Liver (tissue), 3 donors: Measurements from ENCODE around the gene TMEM255B.

ENCODE experiments used
- EGR1 ChIP-seq, 2 donors: IDR thresholded peaks; 2 replicates each; pipeline ENCODE4 v1.6.1; 2016 to 2018; ENCODE audit warnings: antibody characterized with exemption in 2 of 2, low read depth in 2 of 2
- FOXA1 ChIP-seq: IDR thresholded peaks from 2 replicates; pipeline ENCODE4 v1.6.1; 2016; ENCODE audit warnings: antibody characterized with exemption
- GABPA ChIP-seq, 2 donors: IDR thresholded peaks in 1 of 2; conservative IDR thresholded peaks in 1 of 2; 2 replicates each; pipeline ENCODE4 v1.6.1; 2016; ENCODE audit warnings: antibody characterized with exemption in 2 of 2, mild to moderate bottlenecking in 1 of 2, moderate library complexity in 1 of 2
- HNF4G ChIP-seq: IDR thresholded peaks from 2 replicates; pipeline ENCODE4 v1.6.1; 2016; ENCODE audit warnings: antibody characterized with exemption
- JUND ChIP-seq, 2 donors: IDR thresholded peaks; 2 replicates each; pipeline ENCODE4 v1.6.1; 2016; ENCODE audit warnings: antibody characterized with exemption in 2 of 2
- RAD21 ChIP-seq, 2 donors: IDR thresholded peaks; 2 replicates each; pipeline ENCODE4 v1.6.1; 2016; ENCODE audit warnings: antibody characterized with exemption in 2 of 2, mild to moderate bottlenecking in 2 of 2
- SP1 ChIP-seq: IDR thresholded peaks from 2 replicates; pipeline ENCODE4 v1.6.1; 2018; ENCODE audit warnings: antibody characterized with exemption, mild to moderate bottlenecking
- TAF1 ChIP-seq: conservative IDR thresholded peaks from 2 replicates; pipeline ENCODE4 v1.6.1; 2016; ENCODE audit warnings: antibody characterized with exemption, mild to moderate bottlenecking
- YY1 ChIP-seq: IDR thresholded peaks from 2 replicates; pipeline ENCODE4 v1.6.1; 2016; ENCODE audit warnings: antibody characterized with exemption, mild to moderate bottlenecking
- TF ChIP-seq, protein P1 (sequence below): IDR thresholded peaks from 2 replicates; pipeline ENCODE4 v1.6.1; 2016; ENCODE audit warnings: antibody characterized with exemption, mild to moderate bottlenecking
- TF ChIP-seq, protein P2 (sequence below): fragments of 150-350 bp; IDR thresholded peaks from 2 replicates; pipeline ENCODE4 v1.5.1; 2017; ENCODE audit warnings: improper control_type of control experiment, low read depth, low read length; ENCODE audit not compliant: missing input control
- TF ChIP-seq, protein P3 (sequence below): IDR thresholded peaks from 2 replicates; pipeline ENCODE4 v1.6.1; 2016; ENCODE audit warnings: antibody characterized with exemption
- TF ChIP-seq, protein P4 (sequence below): IDR thresholded peaks from 2 replicates; pipeline ENCODE4 v1.6.1; 2016; ENCODE audit warnings: antibody characterized with exemption
- donor health status: healthy.
- donor health status: healthy.

DNA sequence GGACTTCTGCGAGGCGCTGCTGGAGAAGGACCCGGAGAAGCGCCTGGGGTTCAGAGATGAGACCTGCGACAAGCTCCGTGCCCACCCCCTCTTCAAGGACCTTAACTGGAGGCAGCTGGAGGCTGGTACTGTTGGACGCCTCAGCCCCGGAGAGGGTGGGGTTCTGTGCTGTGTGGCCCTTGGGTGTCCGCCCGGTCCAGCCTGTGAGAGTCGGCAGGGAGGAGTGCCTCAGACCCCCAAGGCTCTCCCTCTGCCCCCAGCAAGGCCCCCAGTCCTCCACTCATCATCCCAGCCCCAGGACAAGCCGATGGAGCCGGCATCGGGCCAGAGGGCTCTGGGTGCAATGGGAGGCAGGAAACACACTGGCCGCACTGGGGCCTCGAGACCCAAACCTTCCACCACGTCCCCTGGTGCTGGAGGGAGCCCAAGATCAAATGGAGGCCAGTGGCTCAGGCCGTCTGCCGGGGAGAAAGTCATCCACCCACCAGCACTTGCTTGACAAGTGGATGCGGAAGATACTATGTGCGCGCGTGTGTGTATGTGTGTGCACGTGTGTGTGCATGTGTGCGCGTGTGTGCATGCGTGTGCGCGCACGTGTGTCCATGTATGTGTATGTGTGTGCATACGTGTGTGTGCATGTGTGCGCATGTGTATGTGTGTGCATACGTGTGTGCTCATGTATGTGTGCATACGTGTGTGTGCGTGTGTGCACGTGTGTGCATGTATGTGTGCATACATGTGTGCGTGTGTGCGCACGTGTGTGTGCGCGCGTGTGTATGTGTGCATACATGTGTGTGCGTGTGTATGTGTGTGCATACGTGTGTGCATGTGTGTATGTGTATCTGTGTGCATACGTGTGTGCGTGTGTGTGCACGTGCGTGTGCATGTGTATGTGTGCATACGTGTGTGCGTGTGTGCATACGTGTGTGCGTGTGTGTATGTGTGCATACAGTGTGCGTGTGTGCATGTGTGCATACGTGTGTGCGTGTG, 25.8 kb upstream of the TMEM255B start:
- TF ChIP-seq, protein P1, sequence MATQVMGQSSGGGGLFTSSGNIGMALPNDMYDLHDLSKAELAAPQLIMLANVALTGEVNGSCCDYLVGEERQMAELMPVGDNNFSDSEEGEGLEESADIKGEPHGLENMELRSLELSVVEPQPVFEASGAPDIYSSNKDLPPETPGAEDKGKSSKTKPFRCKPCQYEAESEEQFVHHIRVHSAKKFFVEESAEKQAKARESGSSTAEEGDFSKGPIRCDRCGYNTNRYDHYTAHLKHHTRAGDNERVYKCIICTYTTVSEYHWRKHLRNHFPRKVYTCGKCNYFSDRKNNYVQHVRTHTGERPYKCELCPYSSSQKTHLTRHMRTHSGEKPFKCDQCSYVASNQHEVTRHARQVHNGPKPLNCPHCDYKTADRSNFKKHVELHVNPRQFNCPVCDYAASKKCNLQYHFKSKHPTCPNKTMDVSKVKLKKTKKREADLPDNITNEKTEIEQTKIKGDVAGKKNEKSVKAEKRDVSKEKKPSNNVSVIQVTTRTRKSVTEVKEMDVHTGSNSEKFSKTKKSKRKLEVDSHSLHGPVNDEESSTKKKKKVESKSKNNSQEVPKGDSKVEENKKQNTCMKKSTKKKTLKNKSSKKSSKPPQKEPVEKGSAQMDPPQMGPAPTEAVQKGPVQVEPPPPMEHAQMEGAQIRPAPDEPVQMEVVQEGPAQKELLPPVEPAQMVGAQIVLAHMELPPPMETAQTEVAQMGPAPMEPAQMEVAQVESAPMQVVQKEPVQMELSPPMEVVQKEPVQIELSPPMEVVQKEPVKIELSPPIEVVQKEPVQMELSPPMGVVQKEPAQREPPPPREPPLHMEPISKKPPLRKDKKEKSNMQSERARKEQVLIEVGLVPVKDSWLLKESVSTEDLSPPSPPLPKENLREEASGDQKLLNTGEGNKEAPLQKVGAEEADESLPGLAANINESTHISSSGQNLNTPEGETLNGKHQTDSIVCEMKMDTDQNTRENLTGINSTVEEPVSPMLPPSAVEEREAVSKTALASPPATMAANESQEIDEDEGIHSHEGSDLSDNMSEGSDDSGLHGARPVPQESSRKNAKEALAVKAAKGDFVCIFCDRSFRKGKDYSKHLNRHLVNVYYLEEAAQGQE: no peak
- TF ChIP-seq, protein P2, sequence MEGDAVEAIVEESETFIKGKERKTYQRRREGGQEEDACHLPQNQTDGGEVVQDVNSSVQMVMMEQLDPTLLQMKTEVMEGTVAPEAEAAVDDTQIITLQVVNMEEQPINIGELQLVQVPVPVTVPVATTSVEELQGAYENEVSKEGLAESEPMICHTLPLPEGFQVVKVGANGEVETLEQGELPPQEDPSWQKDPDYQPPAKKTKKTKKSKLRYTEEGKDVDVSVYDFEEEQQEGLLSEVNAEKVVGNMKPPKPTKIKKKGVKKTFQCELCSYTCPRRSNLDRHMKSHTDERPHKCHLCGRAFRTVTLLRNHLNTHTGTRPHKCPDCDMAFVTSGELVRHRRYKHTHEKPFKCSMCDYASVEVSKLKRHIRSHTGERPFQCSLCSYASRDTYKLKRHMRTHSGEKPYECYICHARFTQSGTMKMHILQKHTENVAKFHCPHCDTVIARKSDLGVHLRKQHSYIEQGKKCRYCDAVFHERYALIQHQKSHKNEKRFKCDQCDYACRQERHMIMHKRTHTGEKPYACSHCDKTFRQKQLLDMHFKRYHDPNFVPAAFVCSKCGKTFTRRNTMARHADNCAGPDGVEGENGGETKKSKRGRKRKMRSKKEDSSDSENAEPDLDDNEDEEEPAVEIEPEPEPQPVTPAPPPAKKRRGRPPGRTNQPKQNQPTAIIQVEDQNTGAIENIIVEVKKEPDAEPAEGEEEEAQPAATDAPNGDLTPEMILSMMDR: no peak
- TF ChIP-seq EGR1 (IDR thresholded peaks at IDR 0.05; ENCODE audit: low read depth in 2 of 2): no peak
- no peak for TF ChIP-seq RAD21 (IDR thresholded peaks at IDR 0.05)
- no peak for TF ChIP-seq SP1
- TF ChIP-seq JUND (IDR thresholded peaks at IDR 0.05): no peak
- TF ChIP-seq, protein P3, sequence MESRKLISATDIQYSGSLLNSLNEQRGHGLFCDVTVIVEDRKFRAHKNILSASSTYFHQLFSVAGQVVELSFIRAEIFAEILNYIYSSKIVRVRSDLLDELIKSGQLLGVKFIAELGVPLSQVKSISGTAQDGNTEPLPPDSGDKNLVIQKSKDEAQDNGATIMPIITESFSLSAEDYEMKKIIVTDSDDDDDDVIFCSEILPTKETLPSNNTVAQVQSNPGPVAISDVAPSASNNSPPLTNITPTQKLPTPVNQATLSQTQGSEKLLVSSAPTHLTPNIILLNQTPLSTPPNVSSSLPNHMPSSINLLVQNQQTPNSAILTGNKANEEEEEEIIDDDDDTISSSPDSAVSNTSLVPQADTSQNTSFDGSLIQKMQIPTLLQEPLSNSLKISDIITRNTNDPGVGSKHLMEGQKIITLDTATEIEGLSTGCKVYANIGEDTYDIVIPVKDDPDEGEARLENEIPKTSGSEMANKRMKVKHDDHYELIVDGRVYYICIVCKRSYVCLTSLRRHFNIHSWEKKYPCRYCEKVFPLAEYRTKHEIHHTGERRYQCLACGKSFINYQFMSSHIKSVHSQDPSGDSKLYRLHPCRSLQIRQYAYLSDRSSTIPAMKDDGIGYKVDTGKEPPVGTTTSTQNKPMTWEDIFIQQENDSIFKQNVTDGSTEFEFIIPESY: no peak
- TF ChIP-seq, protein P4, sequence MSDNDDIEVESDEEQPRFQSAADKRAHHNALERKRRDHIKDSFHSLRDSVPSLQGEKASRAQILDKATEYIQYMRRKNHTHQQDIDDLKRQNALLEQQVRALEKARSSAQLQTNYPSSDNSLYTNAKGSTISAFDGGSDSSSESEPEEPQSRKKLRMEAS: no peak
- TF ChIP-seq GABPA (IDR thresholded peaks at IDR 0.05 in 1 of 2, conservative IDR thresholded peaks at IDR 0.05 in 1 of 2): no peak
- TF ChIP-seq YY1: no peak
- TF ChIP-seq HNF4G: no peak
- no peak for TF ChIP-seq TAF1
- no peak for TF ChIP-seq FOXA1
